T-helper 1 cell (primary cell): ENCODE results near the gene BANF1.
"Not testable (repeated sequence)": the region's sequence is repeated elsewhere in the genome, so short reads cannot be mapped to it uniquely, and the experiment has no call there.

Source experiments
- DNase-seq, 5 donors: peaks; one replicate each; pipeline ENCODE4 v3.0.0-alpha.2; 2012 to 2020

BANF1 gene

GRCh38 chr11:66011785-66012303 lies 9.5 kb downstream of the BANF1 start, which contains the start of gene CST6:
TSS of gene CST6 (plus strand) at chr11:66012008. CDS start at chr11:66012045, 37 bp downstream.
- no peak for DNase-seq

- DNase-seq: no peak
Measured at GRCh38 chr11:66012371-66012945, 10.2 kb downstream of the BANF1 start.

DNA sequence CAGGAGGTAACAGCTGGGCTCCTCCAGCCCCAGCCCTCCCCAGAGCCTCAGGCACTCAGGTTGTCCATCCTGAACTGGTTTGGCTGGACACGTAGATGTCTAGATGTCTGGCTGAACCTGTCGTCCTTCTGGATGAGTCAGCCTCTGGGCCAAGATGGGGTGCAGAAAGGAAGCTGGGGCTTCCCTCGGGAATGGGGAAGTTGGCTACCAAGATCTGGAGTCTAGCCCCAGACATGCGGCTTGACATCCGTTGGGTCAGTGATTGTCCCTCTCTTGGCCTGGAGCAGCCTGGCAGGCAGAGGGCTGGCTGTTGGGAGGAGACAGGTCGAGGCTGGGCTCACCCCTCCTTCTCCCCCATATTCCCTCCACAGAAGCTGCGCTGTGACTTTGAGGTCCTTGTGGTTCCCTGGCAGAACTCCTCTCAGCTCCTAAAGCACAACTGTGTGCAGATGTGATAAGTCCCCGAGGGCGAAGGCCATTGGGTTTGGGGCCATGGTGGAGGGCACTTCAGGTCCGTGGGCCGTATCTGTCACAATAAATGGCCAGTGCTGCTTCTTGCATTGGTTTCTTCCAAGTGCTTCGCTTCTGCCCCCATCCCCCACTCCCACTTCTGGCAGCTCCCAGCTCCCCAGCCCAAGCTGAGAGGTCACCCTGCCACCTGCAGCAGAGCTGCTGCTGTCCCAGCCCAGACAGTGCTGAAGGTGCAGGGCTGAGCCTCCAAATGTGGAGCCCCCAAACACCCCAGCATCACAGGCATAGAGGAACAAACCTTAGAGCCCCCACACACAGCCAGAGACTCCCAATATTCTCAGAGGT lies 10.9 kb downstream of the BANF1 start:
- no peak for DNase-seq

- DNase-seq: no peak
Measured at GRCh38 chr11:66013762-66014100, 11.4 kb downstream of the BANF1 start.

- no peak for DNase-seq
Measured at GRCh38 chr11:66014804-66015453, 12.6 kb downstream of the BANF1 start.

GRCh38 chr11:66015454-66015881 lies 13.2 kb downstream of the BANF1 start:
- no peak for DNase-seq

GRCh38 chr11:66015936-66016792 lies 13.9 kb downstream of the BANF1 start:
- DNase-seq: no peak

DNA sequence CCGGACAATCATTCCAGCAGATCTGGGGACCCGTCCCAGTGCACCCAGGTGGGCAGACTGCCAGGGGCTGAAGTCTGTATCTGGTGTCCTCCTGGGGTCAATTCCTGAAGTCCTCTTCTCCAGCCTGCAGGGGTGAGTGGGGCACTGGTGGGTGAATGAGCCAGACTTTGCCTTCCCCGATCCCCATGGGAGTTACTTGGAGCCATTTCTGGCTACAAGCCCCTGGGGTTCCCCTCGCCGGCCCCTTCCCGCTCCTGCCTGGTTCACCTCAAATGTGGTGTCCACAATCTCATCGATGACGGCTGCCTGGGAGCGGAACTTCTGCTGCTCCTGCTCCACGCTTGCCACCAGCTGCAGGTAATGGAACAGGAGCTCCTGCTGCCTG lies 14.5 kb downstream of the BANF1 start:
- DNase-seq: no peak

DNA sequence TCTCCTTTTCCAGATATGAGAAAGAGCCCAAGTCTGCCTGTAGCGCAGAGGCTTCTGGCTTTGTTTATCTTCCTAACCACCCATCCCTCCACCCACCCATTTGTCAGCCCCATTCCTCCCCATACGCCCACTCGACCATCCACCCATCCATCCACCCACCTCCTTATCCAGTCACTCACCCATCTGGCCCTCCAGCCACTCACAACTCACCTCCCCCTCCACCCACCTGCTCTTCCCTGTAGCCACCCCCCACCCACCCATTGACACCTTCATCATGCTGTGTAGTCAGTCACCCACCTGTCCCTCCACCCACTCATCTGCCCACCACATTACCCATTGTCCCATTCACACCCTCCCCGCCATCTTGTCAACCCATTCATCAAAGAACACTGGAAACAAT lies 15.0 kb downstream of the BANF1 start:
- no peak for DNase-seq

DNA sequence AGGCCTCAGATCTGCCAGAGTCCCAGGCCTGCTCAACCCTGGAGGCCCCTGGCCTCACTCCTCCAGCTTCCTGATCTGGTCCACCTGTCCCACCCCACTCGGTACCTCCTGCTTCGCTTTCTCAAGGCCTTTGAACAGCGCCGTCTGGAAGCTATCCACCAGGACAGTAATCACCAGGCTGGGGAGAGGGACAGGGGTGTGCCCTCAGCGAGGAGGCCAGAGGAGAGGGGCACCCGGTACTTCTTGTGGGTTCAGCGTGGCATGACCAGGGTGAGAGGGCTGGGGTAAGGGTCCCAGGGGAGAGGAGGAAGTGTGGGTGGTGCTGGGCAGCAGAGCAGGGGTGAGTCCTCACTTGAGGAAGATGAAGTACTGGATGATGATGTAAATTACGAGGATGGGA lies 17.9 kb downstream of the BANF1 start:
- DNase-seq: no peak

- peak in 1 of 5 donors; percentile 46 for DNase-seq
Measured at GRCh38 chr11:66020618-66021357, 18.5 kb downstream of the BANF1 start.

DNA sequence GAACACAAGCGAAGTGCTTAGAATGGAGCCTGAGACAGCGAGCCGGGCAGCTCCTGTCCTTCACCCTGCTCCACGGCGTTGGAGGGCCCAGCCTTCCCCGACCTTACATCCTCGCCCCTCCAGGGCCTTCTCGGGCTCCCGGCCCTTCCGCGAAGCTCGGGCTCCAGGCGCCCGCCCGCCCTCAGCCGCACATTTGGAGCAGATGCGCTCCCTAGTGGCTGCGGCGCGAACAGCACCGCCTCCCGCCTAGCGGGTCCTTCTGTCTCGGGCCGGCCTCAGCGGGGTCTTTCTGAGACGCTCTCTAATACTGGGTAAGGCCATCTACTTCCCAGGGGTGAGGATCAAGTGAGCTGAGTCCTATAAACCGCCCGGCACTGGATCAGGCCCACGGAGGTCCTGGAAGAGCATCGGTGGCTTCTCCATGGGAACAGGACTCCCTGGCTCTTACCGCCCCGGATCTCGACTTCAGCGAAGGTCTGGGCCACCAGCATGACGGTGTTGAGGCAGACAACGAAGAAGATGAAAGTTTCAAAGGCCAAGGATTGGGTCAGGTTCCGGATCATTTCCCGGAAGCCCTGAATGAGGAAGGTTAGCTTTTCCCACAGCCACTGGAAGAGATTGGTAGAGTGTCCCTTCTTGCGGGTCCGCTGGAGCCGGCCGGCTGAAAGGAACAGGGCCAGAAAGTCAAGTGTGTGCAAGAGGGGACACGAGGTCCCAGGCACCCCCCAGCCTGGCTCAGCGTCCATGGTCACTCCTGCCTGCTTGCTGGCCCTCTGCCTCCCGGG lies 20.3 kb downstream of the BANF1 start:
- peak; percentile 49 to 69 (median 63) for DNase-seq

DNA sequence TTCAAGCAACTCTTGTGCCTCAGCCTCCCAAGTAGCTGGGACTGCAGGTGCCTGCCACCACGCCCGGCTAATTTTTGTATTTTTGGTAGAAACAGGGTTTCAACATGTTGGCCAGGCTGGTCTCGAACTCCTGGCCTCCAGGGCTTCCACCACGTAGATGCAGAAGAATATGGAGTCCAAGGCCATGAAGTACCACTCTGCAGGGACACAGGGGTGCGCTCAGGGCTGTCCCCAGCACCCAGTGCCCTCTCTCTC lies 20.8 kb downstream of the BANF1 start:
- not testable (repeated sequence) for DNase-seq

DNA sequence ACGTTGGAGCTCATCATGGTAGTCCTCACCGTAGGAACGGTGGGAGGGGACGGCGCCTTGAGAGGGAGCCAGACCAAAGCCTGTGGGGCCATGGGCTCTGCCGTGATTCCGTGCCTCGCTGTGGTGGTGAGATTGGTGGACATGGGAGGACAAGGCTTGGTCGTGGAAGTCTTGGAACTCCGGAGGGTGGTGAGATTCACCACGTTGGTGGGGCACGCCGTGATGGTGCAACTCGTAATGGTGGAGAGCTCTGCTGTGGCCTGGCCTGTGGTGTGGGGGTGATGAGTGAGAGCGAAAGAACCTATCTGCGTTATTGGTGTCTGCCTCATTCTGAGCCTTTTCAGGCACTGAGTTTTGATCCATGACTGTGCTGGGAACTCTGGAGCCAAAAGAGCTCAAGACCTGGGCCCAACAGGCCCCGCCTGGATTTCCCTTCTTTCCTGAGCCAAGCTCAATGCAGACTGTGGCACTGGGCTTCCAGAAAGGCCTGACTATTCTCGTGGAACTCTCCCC lies 23.8 kb downstream of the BANF1 start, which contains the start of gene CATSPER1:
Gene CATSPER1, minus strand, starts transcription at position 463 of the 513 bp plus-strand sequence. Its CDS starts 100 bp downstream, at position 363.
- no peak for DNase-seq

GRCh38 chr11:66032957-66033735 lies 30.8 kb downstream of the BANF1 start:
- no peak for DNase-seq

- no peak for DNase-seq
Measured at GRCh38 chr11:66035653-66036333, 33.5 kb downstream of the BANF1 start.

GRCh38 chr11:66036334-66036710 lies 34.0 kb downstream of the BANF1 start:
- no peak for DNase-seq

DNA sequence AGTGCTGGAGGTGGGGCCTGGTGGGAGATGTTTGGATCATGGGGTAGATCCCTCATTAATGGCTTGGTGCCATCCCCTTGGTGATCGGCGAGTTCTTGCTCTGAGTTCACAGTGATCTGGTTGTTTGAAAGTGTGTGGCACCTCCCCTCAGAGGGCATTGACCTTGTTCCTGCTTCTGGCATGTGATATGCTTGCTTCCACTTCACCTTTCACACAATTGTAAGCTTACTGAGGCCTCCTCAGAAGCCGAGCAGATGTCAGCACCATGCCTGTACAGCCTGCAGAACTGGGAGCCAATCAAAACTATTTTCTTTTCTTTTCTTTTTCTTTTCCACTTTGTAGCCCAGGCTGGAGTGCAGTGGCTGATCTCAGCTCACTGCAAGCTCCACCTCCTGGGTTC lies 35.0 kb downstream of the BANF1 start:
- no peak for DNase-seq

DNA sequence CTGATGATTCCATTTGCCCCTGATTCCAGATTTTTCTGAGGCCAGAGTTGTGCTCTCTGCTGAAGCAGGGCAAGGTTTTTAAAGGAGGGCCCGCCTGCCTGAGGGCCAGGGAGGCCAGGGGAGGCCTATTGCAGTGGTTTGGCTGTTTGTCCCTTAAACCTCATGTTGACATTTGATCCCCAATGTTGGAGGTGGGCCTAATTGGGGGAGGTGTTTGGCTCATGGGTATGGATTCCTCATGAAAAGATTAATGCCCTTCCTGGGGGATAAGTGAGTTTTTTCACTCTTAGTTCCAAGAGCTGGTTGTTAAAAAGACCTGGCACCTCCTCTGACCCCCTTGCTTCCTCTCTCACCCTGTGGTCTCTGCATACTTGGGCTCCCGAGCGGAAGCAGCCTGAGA lies 37.5 kb downstream of the BANF1 start:
- no peak for DNase-seq
